HG03097 (cell line): ENCODE measurements around the gene ALDH1B1.

Source experiments
- ATAC-seq: cut with Tn5 transposase; IDR thresholded peaks from one replicate; pipeline ENCODE4 v1.9.1; 2021; ENCODE audit not compliant: unreplicated experiment, low FRiP score

ALDH1B1 gene

DNA sequence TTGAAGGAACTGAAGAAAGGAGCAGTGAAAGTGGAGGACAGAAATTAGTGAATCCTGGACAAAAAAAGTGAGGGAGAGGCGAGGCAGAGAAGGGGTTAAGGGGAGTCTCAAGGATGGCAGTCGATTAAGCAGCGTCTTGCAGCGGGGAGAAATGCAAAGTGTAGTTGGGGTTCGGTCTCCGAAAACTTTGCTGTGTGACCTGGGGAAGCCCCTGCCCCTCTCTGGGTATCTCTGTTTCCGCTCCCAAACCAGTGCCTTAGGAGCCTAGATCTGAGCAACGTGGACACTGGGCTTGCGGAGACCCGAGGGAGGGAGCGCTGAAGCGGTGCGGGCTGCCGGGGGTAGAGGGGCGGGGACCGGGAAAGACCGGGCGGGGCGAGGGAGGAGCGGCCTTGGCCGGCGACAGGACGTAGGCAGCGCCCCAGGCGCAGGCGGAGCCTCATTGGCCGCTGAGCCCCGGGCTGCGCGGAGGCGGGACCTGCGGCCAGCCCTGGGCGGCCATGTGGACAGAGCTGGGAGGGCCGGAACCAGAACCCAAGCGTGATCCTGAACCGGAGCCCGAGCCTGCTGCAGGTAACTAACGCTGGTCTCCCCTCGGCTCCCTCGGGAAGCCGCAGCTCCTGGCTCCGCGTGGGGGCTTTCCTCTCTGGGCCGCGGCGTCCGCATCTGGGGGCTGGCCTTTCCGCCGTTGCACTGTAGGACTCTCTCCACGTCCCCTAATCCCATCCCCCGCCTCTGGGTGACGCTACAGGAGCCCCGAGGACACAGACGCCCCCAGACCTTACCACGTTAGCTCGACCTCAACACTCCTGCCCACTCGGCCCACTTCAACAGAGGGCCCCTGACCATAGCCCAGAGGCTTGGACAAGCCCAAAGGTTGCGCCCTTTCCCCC is at the start of gene ALDH1B1:
ALDH1B1 (plus strand) TSS at position 468 of the 893 bp plus-strand sequence. CDS start 3,047 bp downstream, outside the sequence.
- ATAC-seq = peak; percentile 98

DNA sequence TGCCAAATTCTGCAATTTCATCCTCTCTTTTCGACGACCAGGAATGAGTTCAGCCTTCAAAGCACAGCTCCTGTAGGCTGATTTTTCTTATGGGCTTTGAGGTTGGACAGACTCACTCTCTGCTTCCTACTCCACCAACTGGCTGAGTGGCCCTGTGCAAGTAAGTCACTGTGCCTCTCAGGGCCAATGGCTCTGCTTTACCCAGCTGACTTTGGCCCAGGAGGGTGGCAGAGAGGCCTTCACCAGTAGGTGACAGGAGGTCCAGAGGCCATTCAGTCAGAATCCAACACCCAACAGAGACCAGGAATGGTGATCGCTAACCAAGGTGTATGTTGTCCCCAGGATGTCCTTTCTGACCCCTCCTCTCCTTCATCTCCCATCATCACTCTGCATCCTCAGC is 49.5 kb upstream of the ALDH1B1 start:
- no peak for ATAC-seq

DNA sequence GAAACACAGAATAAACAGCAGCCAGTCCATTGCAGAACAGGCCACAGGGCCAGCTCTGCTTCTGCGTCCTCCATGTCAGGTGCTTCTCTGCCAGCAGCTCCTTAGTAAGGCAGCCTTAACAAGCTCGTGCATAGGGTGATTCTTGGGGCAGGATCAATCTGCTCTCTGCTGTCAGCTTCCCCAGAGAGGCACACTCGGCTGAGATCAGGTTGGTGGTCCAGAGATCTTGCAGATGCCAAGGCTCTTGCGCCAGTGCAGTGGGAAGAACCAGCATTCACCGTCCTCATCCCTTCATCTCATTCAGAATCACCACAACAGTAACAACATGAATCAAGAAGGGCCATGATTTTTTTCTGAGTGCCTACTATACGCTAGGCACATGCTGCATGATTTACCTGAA is 49.0 kb upstream of the ALDH1B1 start:
- ATAC-seq = no peak

DNA sequence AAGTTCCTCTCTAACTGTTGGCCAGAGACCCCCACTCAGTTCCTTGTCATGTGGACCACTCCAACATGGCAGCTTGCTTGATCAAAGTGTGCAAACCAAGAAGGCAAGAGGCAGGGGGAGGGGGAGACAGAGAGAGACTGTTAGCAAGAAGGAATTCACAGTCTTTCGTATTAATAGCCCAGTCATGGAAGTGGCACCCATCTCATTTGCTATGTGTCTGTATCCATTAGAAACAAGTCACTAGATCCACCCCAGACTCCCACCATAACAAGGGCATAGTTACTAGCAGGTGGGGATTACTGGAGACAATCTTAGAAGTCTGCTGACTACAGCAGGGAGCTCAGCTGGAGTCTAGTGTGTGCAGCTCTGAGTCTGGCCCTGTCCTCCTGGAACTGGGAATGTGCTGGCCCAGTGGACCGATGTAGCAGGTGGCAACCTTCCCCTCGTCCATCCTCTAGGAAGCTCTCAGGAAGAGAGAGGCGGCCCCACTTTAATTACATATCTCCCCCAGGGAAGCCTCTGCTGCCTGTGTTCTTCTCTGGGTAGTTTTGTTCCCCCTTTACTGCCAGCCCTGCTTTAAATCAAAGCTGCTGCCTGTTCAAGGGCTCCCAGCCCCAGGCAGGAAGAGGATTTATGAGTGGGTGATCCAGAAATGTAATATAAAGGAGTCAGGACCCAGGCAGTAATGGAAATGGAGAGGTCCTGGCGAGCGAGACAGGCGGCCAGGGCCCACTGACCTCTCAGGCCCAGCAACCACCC is 47.8 kb upstream of the ALDH1B1 start:
- ATAC-seq = no peak

DNA sequence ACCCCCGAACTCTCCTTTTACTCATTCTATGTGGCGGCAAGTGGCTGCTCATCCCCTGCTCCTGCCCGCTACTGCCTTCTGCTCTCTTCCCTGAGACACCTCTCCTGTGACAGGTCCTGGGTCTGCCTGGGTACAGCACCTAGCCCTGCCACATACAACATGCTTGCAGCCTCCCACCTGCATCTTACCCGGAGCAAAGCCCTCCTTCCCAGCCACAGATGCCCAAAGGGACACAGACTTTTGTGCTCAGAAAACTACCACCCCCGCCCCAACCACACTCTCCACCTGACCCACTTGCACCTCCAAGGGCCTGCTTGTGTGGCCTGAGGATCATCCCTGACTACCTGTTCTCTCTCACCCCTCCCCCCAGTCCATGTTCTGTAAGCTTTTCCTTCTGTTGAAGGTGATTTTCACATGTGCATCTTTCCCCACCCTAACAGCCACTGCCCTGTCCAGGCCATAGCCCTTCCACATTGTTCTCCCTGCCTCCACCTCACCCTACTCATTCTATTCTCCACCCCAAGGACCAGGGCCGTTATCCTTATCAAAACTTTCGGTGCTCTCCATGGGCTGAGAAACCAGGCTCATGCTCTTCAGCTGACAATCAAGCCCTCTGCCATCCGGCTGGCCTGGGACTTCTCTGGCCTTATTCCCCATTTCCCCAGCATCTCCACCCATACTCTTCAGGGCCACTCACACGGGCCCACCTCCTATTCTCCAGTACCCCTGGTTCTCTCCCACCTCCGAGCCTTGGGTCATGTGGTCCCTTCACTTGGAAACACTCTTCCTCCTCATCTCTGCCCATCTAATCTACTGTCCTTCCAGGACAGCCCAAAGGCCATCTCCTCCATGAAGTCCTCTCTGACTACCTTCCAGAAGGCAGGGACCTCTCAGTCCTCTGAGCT is 46.4 kb upstream of the ALDH1B1 start:
- no peak for ATAC-seq

DNA sequence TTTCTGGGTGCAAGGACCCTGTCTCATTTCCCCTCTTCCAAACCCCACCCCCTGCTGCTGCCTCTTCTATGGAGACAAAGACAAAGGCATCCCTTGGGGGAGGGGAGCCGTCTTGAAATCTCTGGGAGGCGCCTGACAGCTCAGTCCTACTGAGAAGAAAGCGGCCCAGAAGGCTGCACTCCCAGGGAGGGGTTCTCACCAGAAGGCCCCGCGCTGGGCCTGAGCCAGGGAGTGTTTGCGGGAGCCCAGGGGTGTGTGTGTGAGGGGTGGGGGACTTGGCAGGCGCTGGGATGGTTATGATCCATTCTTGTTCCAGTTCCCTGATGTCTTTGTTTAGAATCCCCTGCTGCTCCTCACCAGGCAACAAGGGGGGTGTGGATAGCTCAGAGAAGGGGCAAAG is 45.7 kb upstream of the ALDH1B1 start:
- no peak for ATAC-seq

DNA sequence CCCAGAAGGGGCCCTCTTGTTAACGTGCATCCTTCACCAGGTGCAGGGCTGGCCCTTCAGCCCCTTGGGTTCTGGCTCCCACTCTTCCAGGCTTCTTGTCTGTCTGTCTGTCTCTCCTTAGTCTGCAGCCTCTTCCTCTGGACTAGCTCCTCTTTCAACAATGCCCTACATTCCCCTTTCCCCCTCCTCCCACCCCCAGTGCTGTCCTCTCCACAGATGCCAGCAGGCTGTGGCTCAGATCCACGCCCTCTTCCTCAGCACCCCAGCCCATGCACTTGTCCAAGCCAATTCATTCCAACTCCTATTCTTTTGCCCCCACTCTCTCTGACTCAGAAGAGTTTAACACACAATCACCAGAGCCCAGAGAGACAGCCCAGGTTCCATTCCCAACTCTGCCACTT is 45.2 kb upstream of the ALDH1B1 start:
- no peak for ATAC-seq

DNA sequence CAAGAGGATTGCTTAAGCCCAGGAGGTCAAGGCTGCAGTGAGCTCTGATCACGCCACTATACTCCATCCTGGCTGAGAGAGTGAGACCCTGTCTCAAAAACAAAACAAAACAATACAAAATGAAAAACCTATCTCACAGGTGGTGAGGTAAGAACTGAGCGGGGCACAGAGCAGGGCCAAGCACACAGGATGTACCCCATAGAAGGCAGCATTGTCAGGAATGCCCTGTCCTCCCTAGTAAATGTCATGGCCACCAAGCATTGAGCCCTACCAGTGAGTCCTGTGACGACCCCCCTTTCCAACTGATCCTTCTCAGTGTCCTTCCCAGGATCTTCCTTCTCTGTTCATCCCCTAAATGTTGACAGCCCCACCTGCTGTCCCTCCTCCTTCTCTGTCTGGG is 44.6 kb upstream of the ALDH1B1 start:
- ATAC-seq = no peak

DNA sequence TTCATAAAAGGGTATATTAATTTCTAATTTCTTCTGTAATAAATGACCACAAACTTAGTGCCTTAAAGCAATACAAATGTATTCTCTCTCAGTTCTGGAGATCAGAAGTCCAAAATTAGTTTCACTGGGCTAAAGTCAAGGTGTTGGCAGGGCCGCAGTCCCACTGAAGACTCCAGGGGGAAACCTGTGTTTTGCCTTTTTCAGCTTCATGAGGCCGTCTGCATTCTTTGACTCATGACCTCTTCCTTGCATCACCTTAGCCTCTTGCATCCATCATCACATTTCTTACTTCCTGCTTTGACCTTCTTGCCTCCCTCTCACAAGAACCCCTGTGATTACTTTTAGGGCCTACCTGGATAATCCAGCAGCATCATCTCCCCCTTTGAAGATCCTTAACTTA is 42.0 kb upstream of the ALDH1B1 start:
- ATAC-seq = no peak

DNA sequence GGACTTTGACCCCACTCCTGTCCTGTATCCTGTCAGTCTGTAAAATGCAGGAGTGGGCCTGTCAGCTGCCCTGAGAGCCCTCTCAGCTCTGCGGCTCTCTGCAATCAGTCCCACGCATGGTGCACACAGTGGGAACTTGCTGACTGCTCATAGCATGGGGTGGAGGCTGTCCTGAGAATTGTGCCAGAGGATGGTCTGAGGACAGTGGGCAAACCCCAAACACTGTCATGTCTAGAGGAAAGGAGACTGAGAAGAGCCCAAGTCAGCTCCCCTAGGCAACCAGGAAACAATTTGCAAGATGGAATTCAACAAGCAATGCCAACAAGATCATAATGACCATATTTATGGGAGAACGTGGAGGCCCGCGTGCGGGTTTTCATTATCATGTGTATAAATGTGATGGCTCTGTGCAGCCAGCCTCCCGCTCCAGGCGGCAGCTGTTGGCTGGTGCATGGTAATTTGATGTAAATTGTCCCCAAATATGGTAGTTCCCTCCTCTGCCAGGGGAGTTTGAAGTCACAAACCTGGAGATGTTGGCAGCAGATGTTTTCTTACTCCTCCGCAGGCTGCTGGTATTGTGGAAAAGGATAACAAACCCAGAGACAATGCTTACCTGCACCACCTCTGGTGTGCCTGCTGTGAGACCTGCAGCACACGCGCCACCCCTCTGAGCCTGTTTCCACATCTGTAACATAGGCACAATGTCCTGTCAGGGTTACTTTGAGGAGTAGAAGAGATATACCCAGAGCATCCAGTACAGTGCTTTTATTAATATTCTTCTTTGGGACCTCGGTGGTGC is 39.8 kb upstream of the ALDH1B1 start:
- ATAC-seq = no peak

DNA sequence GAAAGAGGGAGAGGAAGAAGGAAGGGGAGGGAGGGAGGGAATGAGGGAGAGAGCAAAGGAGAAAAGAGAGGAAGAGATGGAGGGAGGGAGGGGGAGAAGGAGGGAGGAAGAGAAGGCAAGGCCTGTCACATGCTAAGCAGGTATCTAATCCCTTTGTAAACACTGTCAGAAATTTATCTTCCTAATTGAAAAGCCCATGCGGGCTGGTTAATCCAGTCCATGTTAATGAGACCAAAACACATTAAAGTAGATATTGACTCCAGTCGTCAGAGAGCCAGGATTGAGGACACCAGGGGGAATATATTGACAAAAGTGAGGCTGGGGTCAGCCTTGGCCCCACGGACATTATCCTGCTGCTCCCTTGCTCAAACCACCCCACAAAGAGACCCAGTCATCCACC is 37.4 kb upstream of the ALDH1B1 start:
- no peak for ATAC-seq

DNA sequence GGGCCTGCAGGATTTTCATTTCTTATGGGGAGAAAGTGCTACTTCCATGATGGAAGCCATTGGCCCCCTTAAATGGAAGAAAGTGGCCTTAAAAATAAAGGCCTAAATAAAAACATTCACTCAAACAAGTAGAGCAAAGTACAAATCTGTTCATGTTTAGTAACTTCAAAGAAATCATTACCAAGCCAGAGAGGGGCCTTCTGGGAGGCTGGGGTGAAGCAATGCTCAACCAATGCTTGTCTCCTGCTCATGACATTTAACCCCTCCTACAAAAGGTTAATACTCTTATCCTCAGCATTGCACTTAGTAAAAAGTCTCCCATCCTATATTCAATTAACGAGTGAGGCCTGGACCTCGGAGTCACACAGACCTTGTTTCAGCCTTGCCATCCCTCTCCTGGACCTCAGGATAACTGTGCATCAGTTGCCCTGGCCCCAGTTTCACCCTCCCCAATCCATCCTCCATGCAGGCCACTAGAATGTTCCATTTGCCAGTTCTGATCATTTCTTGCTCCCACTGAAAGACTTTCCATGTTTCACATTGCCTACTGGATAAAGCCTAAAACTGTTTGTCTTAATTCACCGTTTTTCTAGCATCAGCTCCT is 36.9 kb upstream of the ALDH1B1 start:
- ATAC-seq = no peak

DNA sequence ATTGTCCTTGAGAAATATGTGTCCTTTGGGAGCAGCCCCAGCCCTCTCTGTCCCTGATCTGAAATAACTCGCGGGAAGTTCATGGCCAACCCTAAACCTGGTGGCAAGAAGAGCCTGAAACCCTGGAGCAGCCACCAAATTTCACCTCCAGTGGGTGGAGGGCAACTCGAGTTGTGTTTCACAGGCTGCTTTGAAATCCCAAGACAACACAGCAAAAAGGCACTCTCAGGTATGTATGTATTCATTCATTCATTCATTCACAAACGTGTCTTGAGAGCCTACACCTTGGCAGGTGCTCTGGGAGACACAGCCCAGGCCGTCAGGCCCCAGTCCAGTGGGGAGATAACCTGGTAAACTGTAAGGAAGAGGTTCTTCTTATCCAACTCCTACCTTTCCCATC is 35.7 kb upstream of the ALDH1B1 start:
- ATAC-seq = no peak

DNA sequence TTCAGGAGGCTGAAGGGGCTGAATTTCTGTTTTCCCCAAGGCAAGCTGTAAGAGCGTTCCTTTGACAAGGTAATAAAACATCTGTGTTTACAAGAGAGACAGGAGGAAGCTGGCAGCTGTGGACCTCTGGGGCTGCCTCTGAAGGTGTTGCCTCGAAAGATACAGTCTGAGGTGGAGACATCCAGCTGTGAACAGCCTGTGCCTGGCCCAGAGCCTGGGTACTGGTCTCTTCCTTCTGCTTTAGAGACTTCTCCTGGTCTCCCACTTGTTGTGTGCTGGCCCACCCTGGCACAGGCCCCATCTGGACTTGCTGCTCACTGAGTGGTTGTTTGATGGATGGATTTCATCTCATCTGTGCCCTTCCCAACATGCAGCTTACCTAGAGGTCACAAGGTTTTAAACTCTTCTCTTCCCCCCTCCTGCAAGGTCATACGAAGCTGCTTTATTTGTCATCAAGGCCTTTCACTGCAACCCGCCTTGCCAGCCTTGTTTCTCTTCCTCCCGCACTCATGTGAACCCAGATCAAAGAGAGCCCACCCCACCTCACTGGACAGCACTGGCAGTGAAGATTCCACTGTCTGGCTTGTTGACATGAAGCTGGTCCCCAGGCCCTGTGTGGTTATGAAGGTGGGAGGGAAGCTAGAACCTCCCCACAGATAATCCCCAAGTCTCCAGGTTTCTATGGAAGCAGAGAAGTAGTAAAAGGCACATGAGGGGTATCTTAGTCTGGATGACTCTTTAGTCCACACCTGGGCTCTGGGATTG is 35.0 kb upstream of the ALDH1B1 start:
- ATAC-seq = no peak

DNA sequence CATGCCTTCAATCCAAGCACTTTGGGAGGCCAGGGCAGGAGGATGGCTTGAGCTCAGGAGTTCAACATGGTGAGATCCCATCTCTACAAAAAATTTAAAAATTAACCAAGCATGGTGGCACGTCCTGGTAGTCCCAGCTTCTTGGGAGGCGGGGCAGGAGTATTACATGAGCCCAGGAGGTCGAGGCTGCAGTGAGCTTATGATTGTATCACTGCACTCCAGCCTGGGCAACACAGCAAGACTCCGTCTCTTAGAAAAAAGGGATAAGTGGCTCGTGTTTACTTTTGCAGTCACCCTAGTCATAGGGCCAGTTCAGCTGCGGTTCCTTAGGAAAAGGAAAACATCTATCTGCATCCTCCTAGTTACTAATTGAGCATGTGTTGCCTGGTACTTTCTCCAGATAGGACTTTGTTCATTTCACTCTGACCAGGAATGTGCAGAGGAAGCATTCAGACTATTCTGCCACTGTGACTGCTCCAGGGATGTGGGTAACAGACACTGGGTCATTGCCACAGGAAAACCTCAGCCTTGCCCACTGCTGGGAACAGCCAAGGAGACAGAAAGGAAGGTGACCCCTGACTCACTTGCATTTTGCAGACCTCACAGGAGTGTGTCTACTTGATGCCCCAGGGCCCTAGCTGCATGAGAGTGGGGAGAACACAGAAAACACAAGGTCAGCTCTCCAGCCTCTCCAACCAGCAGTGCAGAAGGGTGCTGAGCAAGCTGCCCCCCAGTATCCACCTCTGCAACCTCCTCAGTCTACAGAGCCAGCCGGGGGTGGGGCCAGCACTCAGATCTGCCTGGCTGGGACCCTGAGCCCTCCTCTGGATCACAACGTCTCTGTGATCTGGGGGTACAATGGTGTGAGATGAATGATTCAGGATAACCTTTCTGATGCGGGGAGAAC is 33.9 kb upstream of the ALDH1B1 start:
- no peak for ATAC-seq

DNA sequence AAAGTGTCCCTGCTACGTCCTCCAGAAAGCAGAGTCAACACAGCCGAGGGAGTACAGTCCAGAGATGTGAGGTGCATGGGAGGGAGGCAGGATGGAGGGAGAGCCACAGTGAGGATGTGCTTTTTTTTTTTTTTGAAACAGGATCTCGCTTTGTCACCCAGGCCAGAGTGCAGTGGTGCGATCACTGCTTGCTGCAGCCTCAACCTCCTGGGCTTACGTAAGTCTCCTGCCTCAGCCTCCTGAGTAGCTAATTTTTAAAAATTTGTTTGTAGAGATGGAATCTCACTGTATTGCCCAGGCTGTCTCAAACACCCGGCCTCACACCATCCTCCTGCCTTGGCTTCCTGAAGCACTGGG is 33.2 kb upstream of the ALDH1B1 start:
- ATAC-seq = no peak

DNA sequence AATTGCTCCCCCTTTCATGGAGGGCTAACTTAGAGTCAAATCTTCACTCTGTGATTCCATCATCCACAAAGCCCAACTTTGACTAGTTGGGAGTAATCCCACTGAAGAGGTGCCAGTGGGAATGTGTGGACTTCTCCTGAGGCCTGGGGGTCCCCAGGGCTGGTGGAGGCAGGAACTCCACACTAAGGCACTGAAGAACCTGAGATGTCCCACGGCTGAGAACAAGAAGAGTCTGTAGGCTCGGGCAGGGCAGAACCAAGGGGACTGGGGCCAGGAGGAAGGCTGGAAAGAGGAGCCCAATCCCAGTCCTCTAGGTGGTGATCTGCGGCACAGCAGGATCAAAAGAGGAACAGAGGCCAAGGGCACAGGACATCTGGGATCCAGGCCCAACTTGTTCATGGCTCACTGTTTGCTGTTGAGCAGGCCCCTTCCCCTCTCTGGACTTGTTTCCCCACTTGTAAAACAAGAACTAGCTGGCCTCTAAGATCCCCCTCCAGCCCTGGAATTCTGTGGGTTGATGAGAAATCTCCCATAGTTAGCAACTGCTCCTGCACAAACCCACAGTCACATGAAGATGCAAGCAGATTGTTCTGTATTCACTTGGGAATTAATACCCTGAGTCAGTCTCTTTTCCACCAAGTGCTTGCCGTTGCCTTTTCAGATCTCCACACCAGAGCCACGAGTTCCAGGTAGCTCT is 32.7 kb upstream of the ALDH1B1 start:
- no peak for ATAC-seq
